Heart right ventricle (tissue), 16 donors: ENCODE measurements around the gene RBMX. TPM values are rescaled to one million over a fixed set of nuclear protein-coding genes. Genes with fewer than 3 reads are reported as not detected.
A peak's percentile ranks its signal among the peaks of the same experiment; 100 is the strongest.

Source experiments
- ATAC-seq, 8 donors: fragments of 200-7000 bp; cut with Tn5 transposase; one replicate each; pipeline ENCODE4 v1.9.1; 2020; ENCODE audit warnings: mild to moderate bottlenecking in 8 of 8, moderate library complexity in 8 of 8, moderate number of reproducible peaks in 1 of 8
- DNase-seq, 2 donors: peaks; one replicate each; pipeline ENCODE4 v3.0.0-alpha.2; 2020
- H3K27ac ChIP-seq, 10 donors: fragments of 200-600 bp; sonication (generic) in 2 of 10; one replicate each; pipeline versions ENCODE4 v1.5.0 to v1.8.0; 2020 to 2022; ENCODE audit warnings: mild to moderate bottlenecking in 3 of 10
- H3K27me3 ChIP-seq, 7 donors: fragments of 200-600 bp; one replicate each; pipeline ENCODE4 v1.8.0; 2021 to 2022; ENCODE audit warnings: mild to moderate bottlenecking in 2 of 7
- H3K36me3 ChIP-seq, 9 donors: fragments of 200-600 bp; sonication (generic) in 1 of 9; one replicate each; pipeline versions ENCODE4 v1.5.0 to v1.8.0; 2020 to 2022; ENCODE audit warnings: mild to moderate bottlenecking in 2 of 9
- H3K4me1 ChIP-seq, 9 donors: fragments of 200-600 bp; sonication (generic) in 1 of 9; one replicate each; pipeline versions ENCODE4 v1.5.0 to v1.8.0; 2020 to 2022; ENCODE audit warnings: mild to moderate bottlenecking in 4 of 9
- H3K4me3 ChIP-seq, 10 donors: fragments of 200-600 bp; sonication (generic) in 2 of 10; one replicate each; pipeline versions ENCODE4 v1.5.0 to v1.8.0; 2020 to 2022; ENCODE audit warnings: mild to moderate bottlenecking in 7 of 10, moderate library complexity in 2 of 10
- H3K9me3 ChIP-seq, 11 donors: fragments of 200-600 bp in 10 of 11; sonication (generic) in 2 of 11; one replicate each; pipeline versions ENCODE4 v1.5.0 to v1.8.0; 2013 to 2022; ENCODE audit warnings: mild to moderate bottlenecking in 2 of 11, control low read depth in 1 of 11, moderate library complexity in 1 of 11
- WGBS, 2 donors: extraction: QIAGEN DNeasy Blood & Tissue Kit; methylation state at CpG; one replicate each; pipeline ENCODE4 v1.1.7; 2013; ENCODE audit warnings: inconsistent platforms in 1 of 2; 5-methylcytosine and 5-hydroxymethylcytosine counted together
- intact Hi-C, 10 donors: fragments of 100-400 bp; cut with DNase I; formaldehyde crosslinking; loops; one replicate each; pipeline versions ENCODE4 v1.11.1 to v1.14.2; 2022
- polyA plus RNA-seq, 2 donors: library from polyadenylated mRNA; stranded (reverse); fragments of 200-250 nt; gene quantifications; one replicate each; pipeline ENCODE4 v1.2.3, GENCODE V29; 2013
- total RNA-seq, 10 donors: library from RNA; stranded (reverse); fragmentation: NEBNext Ultra II Directional in 3 of 10; extraction: Animal tissue kit (Norgen Biotek cat#: 25700) in 3 of 10; gene quantifications; one replicate each; pipeline versions ENCODE4 v1.2.1 to v1.2.4, GENCODE V29; 2021 to 2023
- TF ChIP-seq, protein P1 (sequence below), 9 donors: fragments of 200-600 bp; sonication (generic) in 2 of 9; IDR thresholded peaks; one replicate each; pipeline versions ENCODE4 v1.5.0 to v1.8.0; 2021 to 2022; ENCODE audit warnings: antibody characterized with exemption in 9 of 9, mild to moderate bottlenecking in 5 of 9, moderate library complexity in 1 of 9
- donor health status: Arrhythmogenic right ventricular cardiomyopathy.
- donor health status: ischemic (EF 13 %, LVEDD 7.1; RV severe dilation, severe dysfunction).
- donor health status: healthy with polysubstance abuse.
- donor health status: DM: no; HTN: yes; CAD: no.
- donor health status: DM: no; HTN: no; CAD: no.
- donor health status: ischemic (EF 25% LVEDD 6.9; RV normal size, moderate dysfunction).
- donor health status: ischemic (EF 25% LVEDD 5.7; RV mildly dilated, moderate dysfunction).
- donor health status: healthy.
- donor health status: DM: yes; HTN: yes; CAD: no.
- donor health status: Ischemic cardiomyopathy.
- donor health status: ischemic (EF 35%, LVEDD 5.7; RV mildly dilated, moderate dysfunction).
- donor health status: nonischemic (EF 11% LVEDD 7.7; RV severe dilation, severe dysfunction).
- donor health status: DM: yes; HTN: yes; CAD: no.
- donor health status: PGD.
- donor health status: ischemic (EF 29% LVEDD 5.4; RV normal size, mild dysfunction).
- donor health status: nonischemic (EF 23%, LVEDD 6.1; RV moderate dilation, normal function).

Gene RBMX
- total and polyA plus RNA-seq, 12 donors, result 45.0 to 107 (median 89.6) TPM

DNA sequence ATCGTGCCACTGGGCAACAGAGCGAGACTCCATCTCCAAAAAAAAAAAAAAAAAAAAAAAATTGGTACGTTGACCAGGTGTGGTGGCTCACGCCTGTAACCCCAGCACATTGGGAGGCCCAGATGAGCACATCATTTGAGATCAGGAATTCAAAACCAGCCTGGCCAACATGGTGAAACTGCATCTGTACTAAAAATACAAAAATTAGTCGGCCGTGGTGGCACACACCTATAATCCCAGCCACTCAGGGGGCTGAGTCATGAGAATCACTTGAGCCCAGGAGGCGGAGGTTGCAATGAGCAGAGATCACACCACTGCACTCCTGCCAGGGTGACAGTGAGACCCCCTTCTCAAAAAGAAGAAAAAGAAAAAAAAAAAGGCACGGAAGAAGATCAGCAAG lies 24.5 kb downstream of the RBMX start:
- Histone ChIP-seq H3K4me3 (no peak overlapping the region), H3K4me1 (peaks cover 0 to 20% (median 3%) of the 10 kb centered on the region in 9 donors), H3K27ac (peak overlapping the region in 1 of 10 donors; percentile 34), H3K36me3 (peaks cover 0 to 67% (median 4%) of the 10 kb centered on the region in 9 donors), H3K27me3 (no peaks in the 10 kb centered on the region), H3K9me3 (no peaks in the 10 kb centered on the region)
- no peak for ATAC-seq
- TF ChIP-seq, protein P1, sequence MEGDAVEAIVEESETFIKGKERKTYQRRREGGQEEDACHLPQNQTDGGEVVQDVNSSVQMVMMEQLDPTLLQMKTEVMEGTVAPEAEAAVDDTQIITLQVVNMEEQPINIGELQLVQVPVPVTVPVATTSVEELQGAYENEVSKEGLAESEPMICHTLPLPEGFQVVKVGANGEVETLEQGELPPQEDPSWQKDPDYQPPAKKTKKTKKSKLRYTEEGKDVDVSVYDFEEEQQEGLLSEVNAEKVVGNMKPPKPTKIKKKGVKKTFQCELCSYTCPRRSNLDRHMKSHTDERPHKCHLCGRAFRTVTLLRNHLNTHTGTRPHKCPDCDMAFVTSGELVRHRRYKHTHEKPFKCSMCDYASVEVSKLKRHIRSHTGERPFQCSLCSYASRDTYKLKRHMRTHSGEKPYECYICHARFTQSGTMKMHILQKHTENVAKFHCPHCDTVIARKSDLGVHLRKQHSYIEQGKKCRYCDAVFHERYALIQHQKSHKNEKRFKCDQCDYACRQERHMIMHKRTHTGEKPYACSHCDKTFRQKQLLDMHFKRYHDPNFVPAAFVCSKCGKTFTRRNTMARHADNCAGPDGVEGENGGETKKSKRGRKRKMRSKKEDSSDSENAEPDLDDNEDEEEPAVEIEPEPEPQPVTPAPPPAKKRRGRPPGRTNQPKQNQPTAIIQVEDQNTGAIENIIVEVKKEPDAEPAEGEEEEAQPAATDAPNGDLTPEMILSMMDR (IDR thresholded peaks at IDR 0.05), result no peak
- DNase-seq, result no peak
- WGBS, 2 donors, result 90 to 93% methylated on average over 7 of the region's 8 CpGs
- intact Hi-C loops, result loop anchor here in 1 of 10 donors (10.0 kb wide), 1 partner anchor 91 kb away; no protein-coding TSS in a partner anchor

- no peak for ATAC-seq
- H3K27ac ChIP-seq, result no peak overlapping the region
- intact Hi-C loops, result loop anchor here in 1 of 10 donors (10.0 kb wide), 1 partner anchor 87 kb away; no protein-coding TSS in a partner anchor
- peaks cover 0 to 63% (median 6%) of the 10 kb centered on the region in 9 donors for H3K36me3 ChIP-seq
- H3K27me3 ChIP-seq, result no peaks in the 10 kb centered on the region
- H3K4me1 ChIP-seq, result peaks cover 0 to 6% (median 0%) of the 10 kb centered on the region in 9 donors
- H3K4me3 ChIP-seq, result no peak overlapping the region
- H3K9me3 ChIP-seq, result no peaks in the 10 kb centered on the region
- TF ChIP-seq, protein P1 (IDR thresholded peaks at IDR 0.05), result no peak
- DNase-seq, result no peak
- WGBS, 2 donors, result 99 to 100% methylated on average over 3 of the region's 3 CpGs
Observed at GRCh38 chrX:136851526-136851925, 29.0 kb downstream of the RBMX start.

GRCh38 chrX:136850441-136851175 lies 29.9 kb downstream of the RBMX start:
- peak overlapping the region in 5 of 10 donors; percentile 17 to 56 (median 31) for H3K27ac ChIP-seq
- DNase-seq (no peak), ATAC-seq (peak in 6 of 8 donors; percentile 39 to 78 (median 62))
- no peaks in the 10 kb centered on the region for H3K9me3 ChIP-seq
- peaks cover 0 to 6% (median 0%) of the 10 kb centered on the region in 9 donors for H3K4me1 ChIP-seq
- no peaks in the 10 kb centered on the region for H3K27me3 ChIP-seq
- TF ChIP-seq, protein P1 (IDR thresholded peaks at IDR 0.05), result no peak
- H3K4me3 ChIP-seq, result no peak overlapping the region
- peaks cover 0 to 68% (median 6%) of the 10 kb centered on the region in 9 donors for H3K36me3 ChIP-seq
- intact Hi-C loops, result loop anchor here in 1 of 10 donors (10.0 kb wide), 1 partner anchor 86 kb away; no protein-coding TSS in a partner anchor
- WGBS, 2 donors, result 55 to 74% methylated on average over 9 of the region's 9 CpGs

GRCh38 chrX:136849395-136849794 lies 31.1 kb downstream of the RBMX start:
- Histone ChIP-seq H3K4me1 (peaks cover 0 to 6% (median 0%) of the 10 kb centered on the region in 9 donors), H3K9me3 (no peaks in the 10 kb centered on the region), H3K36me3 (peaks cover 0 to 68% (median 6%) of the 10 kb centered on the region in 9 donors), H3K27ac (no peak overlapping the region), H3K4me3 (no peak overlapping the region), H3K27me3 (no peaks in the 10 kb centered on the region)
- TF ChIP-seq, protein P1 (IDR thresholded peaks at IDR 0.05), result no peak
- WGBS, 2 donors, result 100% methylated on average over 3 of the region's 3 CpGs
- ATAC-seq (no peak), DNase-seq (no peak)
- intact Hi-C loops, result no loop called here
